Osteoblast (primary cell): ENCODE results near the gene NRG3. TPM values are rescaled to one million over a fixed set of nuclear protein-coding genes. Genes with fewer than 3 reads are reported as not detected.

Experiments
- DNase-seq: peaks from one replicate; pipeline ENCODE4 v3.0.0; 2011; ENCODE audit warnings: low spot score, mixed read lengths; ENCODE audit not compliant: insufficient read length; ENCODE audit errors: missing footprints
- H2AFZ ChIP-seq: 2 replicates; pipeline ENCODE4 v1.6.0; 2011; ENCODE audit warnings: mild to moderate bottlenecking, low read length
- H3K27ac ChIP-seq: 2 replicates; pipeline ENCODE4 v1.5.1; 2011; ENCODE audit warnings: mild to moderate bottlenecking, low read depth, low read length, moderate library complexity
- H3K27me3 ChIP-seq: 2 replicates; pipeline ENCODE4 v1.6.0; 2012; ENCODE audit warnings: mild to moderate bottlenecking, control low read depth, inconsistent platforms, low read length, moderate library complexity; ENCODE audit not compliant: insufficient read depth
- H3K36me3 ChIP-seq: 2 replicates; pipeline ENCODE4 v1.5.1; 2011; ENCODE audit warnings: mild to moderate bottlenecking, low read length, control low read depth, moderate library complexity; ENCODE audit not compliant: insufficient read depth
- H3K4me1 ChIP-seq: 2 replicates; pipeline ENCODE4 v1.5.1; 2011; ENCODE audit warnings: mild to moderate bottlenecking, low read length, control low read depth, moderate library complexity; ENCODE audit not compliant: insufficient read depth
- H3K4me2 ChIP-seq: 2 replicates; pipeline ENCODE4 v1.6.0; 2011; ENCODE audit warnings: mild to moderate bottlenecking, low read length; ENCODE audit not compliant: insufficient read depth
- H3K4me3 ChIP-seq: fragments of 200-600 bp; sonication (generic); 3 replicates; pipeline ENCODE4 v1.5.1; 2012; ENCODE audit warnings: mild to moderate bottlenecking, low read length, inconsistent platforms; ENCODE audit not compliant: insufficient read depth
- H3K79me2 ChIP-seq: 2 replicates; pipeline ENCODE4 v1.6.0; 2012; ENCODE audit warnings: mild to moderate bottlenecking, low read length, control low read depth, inconsistent platforms; ENCODE audit not compliant: insufficient read depth
- H3K9me3 ChIP-seq: 2 replicates; pipeline ENCODE4 v1.5.1; 2011; ENCODE audit warnings: low read depth, low read length, control low read depth
- H4K20me1 ChIP-seq: 2 replicates; pipeline ENCODE4 v1.6.0; 2012; ENCODE audit warnings: mild to moderate bottlenecking, low read length, control low read depth; ENCODE audit not compliant: insufficient read depth
- CTCF ChIP-seq: IDR thresholded peaks from 2 replicates; pipeline ENCODE4 v1.5.1; 2011; ENCODE audit warnings: mild to moderate bottlenecking, low read depth, low read length, moderate library complexity; ENCODE audit errors: extremely low read depth
- total RNA-seq: library from RNA; depleted of rRNA; stranded (reverse); fragments of >200 nt; gene quantifications from 2 replicates; pipeline ENCODE4 v1.2.3, GENCODE V29; 2012

The NRG3 gene
- total RNA-seq, 1 donor, result not detected

GRCh38 chr10:81957976-81958375 is 83.0 kb downstream of the NRG3 start:
- Histone ChIP-seq H3K4me3 (no peak overlapping the region), H4K20me1 (no peaks in the 10 kb centered on the region), H3K27ac (no peak overlapping the region), H2AFZ (no peak overlapping the region), H3K9me3 (peaks cover 4% of the 10 kb centered on the region), H3K4me1 (no peaks in the 10 kb centered on the region), H3K36me3 (no peaks in the 10 kb centered on the region), H3K27me3 (no peaks in the 10 kb centered on the region), H3K4me2 (no peak overlapping the region), H3K79me2 (no peaks in the 10 kb centered on the region)
- no peak for TF ChIP-seq CTCF
- DNase-seq, result no peak

- H4K20me1 ChIP-seq, result no peaks in the 10 kb centered on the region
- H3K27ac ChIP-seq, result no peak overlapping the region
- no peaks in the 10 kb centered on the region for H3K36me3 ChIP-seq
- TF ChIP-seq CTCF, result no peak
- H3K9me3 ChIP-seq, result peaks cover 6% of the 10 kb centered on the region
- no peak overlapping the region for H3K4me3 ChIP-seq
- no peaks in the 10 kb centered on the region for H3K79me2 ChIP-seq
- no peaks in the 10 kb centered on the region for H3K4me1 ChIP-seq
- no peak overlapping the region for H3K4me2 ChIP-seq
- H3K27me3 ChIP-seq, result no peaks in the 10 kb centered on the region
- no peak for DNase-seq
- H2AFZ ChIP-seq, result no peak overlapping the region
These were observed 84.0 kb downstream of the NRG3 start for GRCh38 chr10:81959016-81959415.

- no peak for DNase-seq
- Histone ChIP-seq H3K36me3 (no peaks in the 10 kb centered on the region), H3K4me3 (no peak overlapping the region), H2AFZ (no peak overlapping the region), H3K79me2 (no peaks in the 10 kb centered on the region), H3K9me3 (peaks cover 4% of the 10 kb centered on the region), H3K27ac (no peak overlapping the region), H3K27me3 (no peaks in the 10 kb centered on the region), H3K4me2 (no peak overlapping the region), H3K4me1 (no peaks in the 10 kb centered on the region), H4K20me1 (no peaks in the 10 kb centered on the region)
- no peak for TF ChIP-seq CTCF
These were observed 86.6 kb downstream of the NRG3 start for GRCh38 chr10:81961451-81962184.

GRCh38 chr10:81963606-81964005 is 88.6 kb downstream of the NRG3 start:
- Histone ChIP-seq H3K36me3 (no peaks in the 10 kb centered on the region), H4K20me1 (no peaks in the 10 kb centered on the region), H3K27me3 (no peaks in the 10 kb centered on the region), H3K4me1 (no peaks in the 10 kb centered on the region), H3K4me3 (no peak overlapping the region), H3K79me2 (no peaks in the 10 kb centered on the region), H3K9me3 (peaks cover 4% of the 10 kb centered on the region), H2AFZ (no peak overlapping the region), H3K4me2 (no peak overlapping the region), H3K27ac (no peak overlapping the region)
- no peak for TF ChIP-seq CTCF
- no peak for DNase-seq
